Measurements from ENCODE around the gene BABAM2.

DNA sequence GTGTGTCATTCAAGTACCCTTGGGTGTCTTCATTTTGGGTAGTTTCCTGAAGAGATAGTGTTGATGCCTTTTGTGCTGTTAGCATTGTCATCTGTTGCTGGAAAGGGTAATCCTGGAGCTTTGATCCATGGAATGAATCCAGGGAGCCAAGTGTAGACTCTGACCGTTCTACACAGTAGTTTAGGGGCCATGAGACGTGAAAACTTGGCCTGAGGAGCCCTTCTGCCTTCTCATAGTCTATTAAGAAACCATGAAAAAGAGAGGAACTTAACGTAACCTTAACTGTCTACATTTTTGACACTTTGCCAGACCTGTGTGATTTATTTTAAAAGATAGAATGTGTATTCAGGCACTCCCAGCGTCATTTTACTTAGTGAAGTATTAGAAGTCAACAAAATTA, 194.0 kb downstream of the BABAM2 start:
- TF ChIP-seq, protein P1, sequence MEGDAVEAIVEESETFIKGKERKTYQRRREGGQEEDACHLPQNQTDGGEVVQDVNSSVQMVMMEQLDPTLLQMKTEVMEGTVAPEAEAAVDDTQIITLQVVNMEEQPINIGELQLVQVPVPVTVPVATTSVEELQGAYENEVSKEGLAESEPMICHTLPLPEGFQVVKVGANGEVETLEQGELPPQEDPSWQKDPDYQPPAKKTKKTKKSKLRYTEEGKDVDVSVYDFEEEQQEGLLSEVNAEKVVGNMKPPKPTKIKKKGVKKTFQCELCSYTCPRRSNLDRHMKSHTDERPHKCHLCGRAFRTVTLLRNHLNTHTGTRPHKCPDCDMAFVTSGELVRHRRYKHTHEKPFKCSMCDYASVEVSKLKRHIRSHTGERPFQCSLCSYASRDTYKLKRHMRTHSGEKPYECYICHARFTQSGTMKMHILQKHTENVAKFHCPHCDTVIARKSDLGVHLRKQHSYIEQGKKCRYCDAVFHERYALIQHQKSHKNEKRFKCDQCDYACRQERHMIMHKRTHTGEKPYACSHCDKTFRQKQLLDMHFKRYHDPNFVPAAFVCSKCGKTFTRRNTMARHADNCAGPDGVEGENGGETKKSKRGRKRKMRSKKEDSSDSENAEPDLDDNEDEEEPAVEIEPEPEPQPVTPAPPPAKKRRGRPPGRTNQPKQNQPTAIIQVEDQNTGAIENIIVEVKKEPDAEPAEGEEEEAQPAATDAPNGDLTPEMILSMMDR (IDR thresholded peaks at IDR 0.05) = no peak
- TF ChIP-seq POLR2AphosphoS5 (IDR thresholded peaks at IDR 0.05) (no peak), EP300 (IDR thresholded peaks at IDR 0.05; ENCODE audit: low read depth) (no peak)

Measured in transverse colon (tissue), 4 donors.